SU-DHL-6 (cell line): ENCODE data around the gene TARBP1.
A peak's percentile ranks its signal among the peaks of the same experiment; 100 is the strongest.

ENCODE experiments used
- H2AFZ ChIP-seq: fragments of 200-600 bp; sonication (generic); 2 replicates; pipeline ENCODE4 v1.6.1; 2014; ENCODE audit warnings: low read depth, mild to moderate bottlenecking, moderate library complexity, mixed read lengths, antibody characterized with exemption, low read length; ENCODE audit not compliant: severe bottlenecking
- H3F3A ChIP-seq: fragments of 200-600 bp; shearing (Covaris generic); 2 replicates; pipeline ENCODE4 v1.6.0; 2016; ENCODE audit warnings: antibody characterized with exemption, mild to moderate bottlenecking; ENCODE audit not compliant: insufficient read depth
- H3K27ac ChIP-seq: fragments of 200-600 bp; sonication (generic); 2 replicates; pipeline ENCODE4 v1.5.1; 2016; ENCODE audit warnings: low read depth, mild to moderate bottlenecking, low read length, moderate library complexity, mixed read lengths
- H3K27me3 ChIP-seq: fragments of 200-600 bp; sonication (generic), shearing (Covaris generic); 2 replicates; pipeline ENCODE4 v1.6.0; 2014; ENCODE audit warnings: mild to moderate bottlenecking, low read length
- H3K36me3 ChIP-seq: fragments of 200-600 bp; sonication (generic); 2 replicates; pipeline ENCODE4 v1.6.1; 2014; ENCODE audit warnings: mild to moderate bottlenecking, low read length, mixed read lengths
- H3K4me2 ChIP-seq: fragments of 300-600, 200-600 bp; shearing (Covaris generic), sonication (generic); 2 replicates; pipeline ENCODE4 v1.6.0; 2014; ENCODE audit warnings: low read length, low read depth, mild to moderate bottlenecking; ENCODE audit not compliant: poor library complexity, severe bottlenecking
- H3K4me3 ChIP-seq: fragments of 200-600 bp; sonication (generic); 2 replicates; pipeline ENCODE4 v1.5.1; 2014; ENCODE audit warnings: antibody characterized with exemption, low read length, mild to moderate bottlenecking, mixed read lengths; ENCODE audit not compliant: insufficient read depth, poor library complexity, severe bottlenecking
- H3K79me2 ChIP-seq: fragments of 200-600 bp; sonication (generic); 2 replicates; pipeline ENCODE4 v1.6.1; 2014; ENCODE audit warnings: mild to moderate bottlenecking, low read length, moderate library complexity; ENCODE audit not compliant: insufficient read depth
- H3K9ac ChIP-seq: fragments of 200-600 bp; sonication (generic); 2 replicates; pipeline ENCODE4 v1.7.0; 2014; ENCODE audit warnings: mild to moderate bottlenecking, low read length
- H3K9me2 ChIP-seq: fragments of 200-600 bp; sonication (generic); replicated peaks from 2 replicates; pipeline ENCODE4 v1.6.1; 2014; ENCODE audit warnings: low read length; ENCODE audit not compliant: insufficient read depth
- H3K9me3 ChIP-seq: fragments of 200-600 bp; sonication (generic); 2 replicates; pipeline ENCODE4 v1.6.1; 2014; ENCODE audit warnings: low read length, mixed read lengths; ENCODE audit not compliant: insufficient read depth
- H4K20me1 ChIP-seq: fragments of 200-600 bp; sonication (generic); 2 replicates; pipeline ENCODE4 v1.6.1; 2014; ENCODE audit warnings: low read depth, mild to moderate bottlenecking, antibody characterized with exemption, low read length, moderate library complexity, mixed read lengths
- EZH2phosphoT487 ChIP-seq: fragments of 200-600 bp; sonication (generic), shearing (Covaris generic); conservative IDR thresholded peaks from 2 replicates; pipeline ENCODE4 v1.6.1; 2018; ENCODE audit warnings: mild to moderate bottlenecking, antibody characterized with exemption, low read length, moderate library complexity, mixed read lengths
- TF ChIP-seq, protein P1 (sequence below): fragments of 200-600 bp; sonication (generic); IDR thresholded peaks from one replicate; pipeline ENCODE4 v1.5.1; 2017; ENCODE audit warnings: antibody characterized with exemption, mild to moderate bottlenecking, low read length, moderate library complexity; ENCODE audit not compliant: insufficient read depth, poor library complexity, severe bottlenecking

The TARBP1 gene

GRCh38 chr1:234489007-234489697 is 10.2 kb upstream of the TARBP1 start:
- Histone ChIP-seq H3K4me2 (peak overlapping the region; percentile 40), H3F3A (no peaks in the 10 kb centered on the region), H3K79me2 (no peaks in the 10 kb centered on the region), H2AFZ (peak overlapping the region; percentile 59), H3K9me2 (no peaks in the 10 kb centered on the region), H3K4me3 (peak overlapping the region; percentile 20), H3K27me3 (no peaks in the 10 kb centered on the region), H3K36me3 (no peaks in the 10 kb centered on the region), H3K9ac (peak overlapping the region; percentile 25), H4K20me1 (no peaks in the 10 kb centered on the region), H3K27ac (no peak overlapping the region), H3K9me3 (no peaks in the 10 kb centered on the region)
- TF ChIP-seq, protein P1, sequence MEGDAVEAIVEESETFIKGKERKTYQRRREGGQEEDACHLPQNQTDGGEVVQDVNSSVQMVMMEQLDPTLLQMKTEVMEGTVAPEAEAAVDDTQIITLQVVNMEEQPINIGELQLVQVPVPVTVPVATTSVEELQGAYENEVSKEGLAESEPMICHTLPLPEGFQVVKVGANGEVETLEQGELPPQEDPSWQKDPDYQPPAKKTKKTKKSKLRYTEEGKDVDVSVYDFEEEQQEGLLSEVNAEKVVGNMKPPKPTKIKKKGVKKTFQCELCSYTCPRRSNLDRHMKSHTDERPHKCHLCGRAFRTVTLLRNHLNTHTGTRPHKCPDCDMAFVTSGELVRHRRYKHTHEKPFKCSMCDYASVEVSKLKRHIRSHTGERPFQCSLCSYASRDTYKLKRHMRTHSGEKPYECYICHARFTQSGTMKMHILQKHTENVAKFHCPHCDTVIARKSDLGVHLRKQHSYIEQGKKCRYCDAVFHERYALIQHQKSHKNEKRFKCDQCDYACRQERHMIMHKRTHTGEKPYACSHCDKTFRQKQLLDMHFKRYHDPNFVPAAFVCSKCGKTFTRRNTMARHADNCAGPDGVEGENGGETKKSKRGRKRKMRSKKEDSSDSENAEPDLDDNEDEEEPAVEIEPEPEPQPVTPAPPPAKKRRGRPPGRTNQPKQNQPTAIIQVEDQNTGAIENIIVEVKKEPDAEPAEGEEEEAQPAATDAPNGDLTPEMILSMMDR: no peak
- TF ChIP-seq EZH2phosphoT487: no peak

DNA sequence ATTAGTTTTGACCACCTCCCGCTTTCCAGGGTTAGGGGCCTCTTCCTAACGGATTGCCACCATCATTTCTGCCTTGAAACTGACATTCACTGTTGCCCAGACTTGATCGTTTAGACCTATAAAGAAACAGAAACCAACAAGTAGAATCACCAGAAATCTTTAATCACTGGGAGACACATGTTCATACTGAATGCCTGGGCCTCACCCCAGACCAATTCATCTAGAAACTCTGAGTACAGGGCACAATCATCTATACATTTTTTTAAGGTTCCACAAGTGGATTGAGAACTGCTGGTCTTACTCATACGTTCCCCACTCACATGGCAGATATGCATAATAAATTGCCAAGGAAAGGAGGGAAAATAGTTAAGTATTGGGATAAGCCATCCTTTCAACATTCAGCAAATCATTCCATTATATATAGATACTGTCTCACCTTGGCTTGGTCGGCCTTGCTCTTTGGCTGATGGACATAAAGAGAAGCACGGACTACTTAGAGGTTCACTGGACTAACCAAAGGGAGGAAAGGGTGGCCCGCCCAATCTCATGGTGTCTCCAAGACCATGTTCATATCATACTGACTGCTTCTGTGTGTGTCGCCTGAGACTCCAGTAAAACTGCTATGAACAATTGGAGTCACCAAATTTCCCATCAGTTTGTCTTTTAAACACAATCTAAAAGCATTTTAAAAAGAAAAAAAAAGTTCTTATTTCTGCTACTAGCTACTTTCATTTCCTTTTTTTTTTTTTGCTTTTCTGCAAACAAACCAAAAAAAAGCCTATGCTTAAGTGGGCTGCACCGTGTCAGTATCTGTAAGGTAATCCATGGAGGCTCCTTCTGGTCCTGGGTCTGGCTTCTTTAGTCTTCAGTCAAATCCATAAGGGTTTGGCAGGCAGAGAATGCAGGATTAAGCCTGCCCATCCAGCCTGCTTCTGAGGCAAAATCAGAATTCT is 9.4 kb upstream of the TARBP1 start:
- no peaks in the 10 kb centered on the region for H3F3A ChIP-seq
- H3K4me2 ChIP-seq: peak overlapping the region; percentile 40
- no peaks in the 10 kb centered on the region for H3K27me3 ChIP-seq
- no peaks in the 10 kb centered on the region for H3K9me3 ChIP-seq
- no peaks in the 10 kb centered on the region for H3K9me2 ChIP-seq
- TF ChIP-seq, protein P1: no peak
- TF ChIP-seq EZH2phosphoT487: no peak
- H2AFZ ChIP-seq: peak overlapping the region; percentile 59
- H3K79me2 ChIP-seq: no peaks in the 10 kb centered on the region
- peak overlapping the region; percentile 20 for H3K4me3 ChIP-seq
- H3K36me3 ChIP-seq: no peaks in the 10 kb centered on the region
- no peak overlapping the region for H3K27ac ChIP-seq
- peak overlapping the region; percentile 25 for H3K9ac ChIP-seq
- H4K20me1 ChIP-seq: no peaks in the 10 kb centered on the region

DNA sequence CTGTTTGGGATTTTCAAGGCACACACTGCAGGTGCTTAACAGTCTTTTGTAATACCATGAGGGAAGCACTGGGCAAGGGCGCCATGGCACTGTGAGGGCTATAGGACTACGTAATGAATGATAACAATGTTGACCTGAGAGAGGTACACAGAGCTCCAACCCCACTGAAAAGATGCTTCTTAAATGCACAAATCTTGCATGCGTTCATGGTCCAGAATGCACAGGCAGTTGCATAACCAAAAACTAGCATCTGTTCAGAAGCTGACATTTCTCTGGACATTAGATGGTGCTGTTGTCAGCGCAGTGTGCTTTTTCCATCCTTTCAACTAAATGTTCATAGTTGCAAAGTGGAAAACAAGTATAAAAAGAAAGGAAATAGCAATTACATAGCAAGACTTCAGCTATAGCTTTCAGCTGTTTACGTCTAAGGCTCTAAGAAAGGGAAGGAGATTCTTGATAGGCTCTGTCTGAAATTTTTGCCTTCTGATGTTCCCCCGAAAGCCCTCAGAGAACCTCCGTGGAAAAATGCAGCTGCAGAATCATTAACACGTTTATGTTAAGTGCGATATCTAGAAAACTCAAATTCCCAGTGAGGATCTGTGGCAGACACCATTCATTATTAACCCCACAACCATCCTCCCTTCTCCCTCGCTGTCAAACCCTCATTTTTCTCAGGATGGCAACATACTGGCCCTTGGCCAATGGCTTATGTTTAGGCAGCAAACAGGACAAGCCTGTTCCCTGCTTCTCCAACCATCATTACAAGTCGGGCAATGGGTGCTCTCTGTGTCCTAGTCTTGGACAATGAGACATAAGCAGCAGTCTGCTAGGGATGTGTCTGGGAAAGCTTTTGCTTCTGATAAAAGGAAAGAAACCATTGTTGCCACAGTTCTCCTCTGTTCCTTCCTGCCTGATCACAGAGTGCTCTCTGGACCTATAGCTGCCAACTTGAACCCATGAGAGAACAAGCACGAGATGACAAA is 8.2 kb upstream of the TARBP1 start:
- Histone ChIP-seq H3K36me3 (no peaks in the 10 kb centered on the region), H3K4me2 (no peak overlapping the region), H3K9ac (no peak overlapping the region), H2AFZ (no peak overlapping the region), H3K4me3 (no peak overlapping the region), H3K9me2 (no peaks in the 10 kb centered on the region), H3K27me3 (no peaks in the 10 kb centered on the region), H3F3A (no peaks in the 10 kb centered on the region), H3K27ac (no peak overlapping the region), H3K79me2 (no peaks in the 10 kb centered on the region), H3K9me3 (no peaks in the 10 kb centered on the region), H4K20me1 (no peaks in the 10 kb centered on the region)
- TF ChIP-seq EZH2phosphoT487: no peak
- TF ChIP-seq, protein P1: peak; percentile 28
